Left ventricle myocardium inferior (tissue), 1 donor: ENCODE measurements around the gene GLYATL1B. TPM values are rescaled to one million over a fixed set of nuclear protein-coding genes. Genes with fewer than 3 reads are reported as not detected.
"Not testable (repeated sequence)": the region's sequence is repeated elsewhere in the genome, so short reads cannot be mapped to it uniquely, and the experiment has no call there.

Experiments used
- DNase-seq: peaks from one replicate; pipeline ENCODE4 v3.0.0-alpha.2; 2020
- H3K27ac ChIP-seq: fragments of 200-600 bp; replicated peaks from 2 replicates; pipeline ENCODE4 v1.8.0; 2021
- H3K27me3 ChIP-seq: fragments of 200-600 bp; 2 replicates; pipeline ENCODE4 v1.8.0; 2021; ENCODE audit warnings: low read depth
- H3K36me3 ChIP-seq: fragments of 200-600 bp; 2 replicates; pipeline ENCODE4 v1.8.0; 2021
- H3K4me1 ChIP-seq: fragments of 200-600 bp; 2 replicates; pipeline ENCODE4 v1.8.0; 2021
- H3K4me3 ChIP-seq: fragments of 200-600 bp; 2 replicates; pipeline ENCODE4 v1.8.0; 2021; ENCODE audit warnings: mild to moderate bottlenecking, moderate library complexity
- H3K9me3 ChIP-seq: fragments of 200-600 bp; replicated peaks from 2 replicates; pipeline ENCODE4 v1.8.0; 2021
- intact Hi-C: fragments of 100-400 bp; cut with micrococcal nuclease; formaldehyde crosslinking; loops from one replicate; pipeline ENCODE4 v1.11.0; 2022
- total RNA-seq: library from RNA; stranded (reverse); fragmentation: NEBNext Ultra II Directional; extraction: Animal tissue kit (Norgen Biotek cat#: 25700); gene quantifications from one replicate; pipeline ENCODE4 v1.2.1, GENCODE V29; 2021
- TF ChIP-seq, protein P1 (sequence below): fragments of 200-600 bp; IDR thresholded peaks from 2 replicates; pipeline ENCODE4 v1.8.0; 2021; ENCODE audit warnings: antibody characterized with exemption, mild to moderate bottlenecking, borderline replicate concordance
- donor health status: DM: no; HTN: yes; CAD: no; lungs with severe emphysema.

The GLYATL1B gene
- total RNA-seq, 1 donor from 2014 or later: not detected

DNA sequence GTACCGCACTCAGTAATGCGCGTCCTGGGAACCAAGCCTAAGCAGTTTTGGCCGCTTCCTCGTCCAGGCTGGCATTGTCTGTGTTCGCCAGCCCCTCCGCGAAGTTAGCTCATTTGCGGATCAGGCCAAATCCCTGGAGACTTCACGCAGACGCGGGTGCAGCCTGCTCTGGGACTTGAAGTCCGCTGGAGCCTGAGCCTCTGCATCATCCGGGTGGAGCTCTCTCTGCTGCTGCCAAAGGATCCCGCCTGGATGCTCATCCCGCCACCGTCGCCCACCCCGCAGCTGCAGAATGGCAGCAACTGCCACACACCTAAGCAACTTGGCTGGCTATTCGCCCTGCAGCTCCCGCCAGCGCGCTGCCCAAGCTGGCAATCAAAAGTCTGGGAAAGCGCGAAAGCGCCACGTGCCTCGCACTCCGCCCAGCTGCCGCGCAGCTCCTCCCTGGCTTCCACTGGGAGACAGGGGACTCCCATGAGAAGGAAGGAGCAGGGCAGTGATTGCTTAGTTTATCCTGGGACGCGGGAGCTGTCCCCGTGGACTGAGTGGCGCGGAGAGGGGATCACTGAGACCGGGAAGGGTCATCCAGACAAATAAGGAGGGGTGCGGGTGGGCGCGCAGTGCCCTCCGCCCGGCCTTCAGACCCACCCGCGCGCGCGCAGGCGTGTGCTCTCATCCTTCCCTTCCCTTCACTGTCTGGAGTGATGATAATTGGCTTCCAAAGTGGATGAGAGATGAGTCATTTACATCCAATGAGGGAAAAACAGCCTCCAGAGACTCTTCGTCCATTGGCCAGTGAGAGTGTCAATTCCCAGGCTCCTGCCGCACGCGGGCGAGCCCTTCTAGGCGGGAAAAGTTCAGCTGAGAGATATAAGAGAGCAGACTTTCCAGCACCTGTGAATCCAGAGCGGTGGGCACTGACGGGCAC lies 23.2 kb upstream of the GLYATL1B start:
- H3K4me1 ChIP-seq: peaks cover 4% of the 10 kb centered on the region
- DNase-seq: no peak
- TF ChIP-seq, protein P1, sequence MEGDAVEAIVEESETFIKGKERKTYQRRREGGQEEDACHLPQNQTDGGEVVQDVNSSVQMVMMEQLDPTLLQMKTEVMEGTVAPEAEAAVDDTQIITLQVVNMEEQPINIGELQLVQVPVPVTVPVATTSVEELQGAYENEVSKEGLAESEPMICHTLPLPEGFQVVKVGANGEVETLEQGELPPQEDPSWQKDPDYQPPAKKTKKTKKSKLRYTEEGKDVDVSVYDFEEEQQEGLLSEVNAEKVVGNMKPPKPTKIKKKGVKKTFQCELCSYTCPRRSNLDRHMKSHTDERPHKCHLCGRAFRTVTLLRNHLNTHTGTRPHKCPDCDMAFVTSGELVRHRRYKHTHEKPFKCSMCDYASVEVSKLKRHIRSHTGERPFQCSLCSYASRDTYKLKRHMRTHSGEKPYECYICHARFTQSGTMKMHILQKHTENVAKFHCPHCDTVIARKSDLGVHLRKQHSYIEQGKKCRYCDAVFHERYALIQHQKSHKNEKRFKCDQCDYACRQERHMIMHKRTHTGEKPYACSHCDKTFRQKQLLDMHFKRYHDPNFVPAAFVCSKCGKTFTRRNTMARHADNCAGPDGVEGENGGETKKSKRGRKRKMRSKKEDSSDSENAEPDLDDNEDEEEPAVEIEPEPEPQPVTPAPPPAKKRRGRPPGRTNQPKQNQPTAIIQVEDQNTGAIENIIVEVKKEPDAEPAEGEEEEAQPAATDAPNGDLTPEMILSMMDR: no peak
- no peaks in the 10 kb centered on the region for H3K9me3 ChIP-seq
- no peak overlapping the region for H3K4me3 ChIP-seq
- intact Hi-C loops: no loop called here
- H3K36me3 ChIP-seq: no peaks in the 10 kb centered on the region
- H3K27me3 ChIP-seq: peaks cover 91% of the 10 kb centered on the region
- no peak overlapping the region for H3K27ac ChIP-seq

GRCh38 chr11:59063996-59064727 lies 21.9 kb upstream of the GLYATL1B start:
- H3K4me1 ChIP-seq, H3K9me3 ChIP-seq, DNase-seq, H3K36me3 ChIP-seq, H3K27ac ChIP-seq, intact Hi-C loops, H3K4me3 ChIP-seq: not testable (repeated sequence)
- H3K27me3 ChIP-seq: peaks cover 90% of the 10 kb centered on the region

GRCh38 chr11:59069087-59069486 lies 17.0 kb upstream of the GLYATL1B start:
- peaks cover 62% of the 10 kb centered on the region for H3K27me3 ChIP-seq
- no peak overlapping the region for H3K4me3 ChIP-seq
- intact Hi-C loops: no loop called here
- H3K36me3 ChIP-seq: no peaks in the 10 kb centered on the region
- no peak for DNase-seq
- no peaks in the 10 kb centered on the region for H3K4me1 ChIP-seq
- TF ChIP-seq, protein P1: no peak
- H3K27ac ChIP-seq: no peak overlapping the region
- H3K9me3 ChIP-seq: peaks cover 7% of the 10 kb centered on the region

GRCh38 chr11:59076876-59077571 lies 9.1 kb upstream of the GLYATL1B start:
- no peak overlapping the region for H3K4me3 ChIP-seq
- H3K9me3 ChIP-seq: peaks cover 15% of the 10 kb centered on the region
- H3K27ac ChIP-seq: no peak overlapping the region
- intact Hi-C loops: no loop called here
- H3K36me3 ChIP-seq: no peaks in the 10 kb centered on the region
- H3K27me3 ChIP-seq: peaks cover 26% of the 10 kb centered on the region
- TF ChIP-seq, protein P1: no peak
- DNase-seq: no peak
- H3K4me1 ChIP-seq: no peaks in the 10 kb centered on the region

DNA sequence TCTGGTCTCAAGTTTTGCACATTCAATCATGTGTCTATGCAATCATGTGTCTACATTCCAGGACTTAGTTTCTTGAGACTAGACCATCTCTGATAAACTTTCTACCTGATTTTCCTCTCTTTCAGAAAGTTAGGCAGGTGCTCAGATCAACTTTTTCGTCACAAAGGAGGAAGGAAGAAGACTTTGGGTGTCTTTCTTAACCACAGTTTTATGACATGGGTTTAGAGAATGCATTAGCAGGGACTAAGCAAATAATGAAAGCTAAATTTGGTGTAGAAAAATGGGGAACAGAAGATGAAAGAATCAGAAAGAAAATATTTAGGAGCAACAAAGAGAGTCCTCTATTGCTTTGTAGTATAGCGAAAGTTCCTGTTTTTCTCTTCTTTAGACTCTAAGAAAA lies 7.7 kb upstream of the GLYATL1B start:
- DNase-seq: no peak
- Histone ChIP-seq H3K27me3 (peaks cover 26% of the 10 kb centered on the region), H3K4me3 (no peak overlapping the region), H3K9me3 (peaks cover 15% of the 10 kb centered on the region), H3K27ac (no peak overlapping the region), H3K4me1 (no peaks in the 10 kb centered on the region), H3K36me3 (no peaks in the 10 kb centered on the region)
- intact Hi-C loops: no loop called here
- TF ChIP-seq, protein P1: no peak
